Skeletal muscle tissue (tissue), 4 donors: ENCODE measurements around the gene ST7. TPM values are rescaled to one million over a fixed set of nuclear protein-coding genes. Genes with fewer than 3 reads are reported as not detected.

Experiments
- H3K27ac ChIP-seq: one replicate; pipeline ENCODE4 v1.7.0; 2013; ENCODE audit warnings: mild to moderate bottlenecking, low read depth, low read length, inconsistent platforms
- H3K27me3 ChIP-seq, 3 donors: one replicate each; pipeline ENCODE4 v1.7.0; 2013; ENCODE audit warnings: low read length in 3 of 3; ENCODE audit not compliant: control insufficient read depth in 3 of 3, insufficient read depth in 3 of 3
- H3K36me3 ChIP-seq, 3 donors: one replicate each; pipeline ENCODE4 v1.7.0; 2013; ENCODE audit warnings: low read length in 3 of 3; ENCODE audit not compliant: control insufficient read depth in 3 of 3, insufficient read depth in 3 of 3
- H3K4me1 ChIP-seq, 3 donors: one replicate each; pipeline ENCODE4 v1.7.0; 2013; ENCODE audit warnings: low read length in 3 of 3, mild to moderate bottlenecking in 3 of 3; ENCODE audit not compliant: control insufficient read depth in 3 of 3, insufficient read depth in 3 of 3
- H3K4me3 ChIP-seq, 3 donors: one replicate each; pipeline ENCODE4 v1.7.0; 2013; ENCODE audit warnings: low read length in 3 of 3
- H3K9ac ChIP-seq, 3 donors: one replicate each; pipeline ENCODE4 v1.7.0; 2013; ENCODE audit warnings: low read length in 3 of 3, mild to moderate bottlenecking in 3 of 3, moderate library complexity in 2 of 3, low read depth in 1 of 3
- H3K9me3 ChIP-seq, 3 donors: one replicate each; pipeline ENCODE4 v1.7.0; 2013; ENCODE audit warnings: low read length in 3 of 3; ENCODE audit not compliant: control insufficient read depth in 3 of 3
- total RNA-seq: library from RNA; depleted of rRNA; stranded (reverse); fragments of >200 nt; gene quantifications from one replicate; pipeline ENCODE4 v1.2.3, GENCODE V29; 2014
- donor health status: Osteomylitis.

ST7 gene
- total RNA-seq, 1 donor from 2014 or later = 23.0 TPM

DNA sequence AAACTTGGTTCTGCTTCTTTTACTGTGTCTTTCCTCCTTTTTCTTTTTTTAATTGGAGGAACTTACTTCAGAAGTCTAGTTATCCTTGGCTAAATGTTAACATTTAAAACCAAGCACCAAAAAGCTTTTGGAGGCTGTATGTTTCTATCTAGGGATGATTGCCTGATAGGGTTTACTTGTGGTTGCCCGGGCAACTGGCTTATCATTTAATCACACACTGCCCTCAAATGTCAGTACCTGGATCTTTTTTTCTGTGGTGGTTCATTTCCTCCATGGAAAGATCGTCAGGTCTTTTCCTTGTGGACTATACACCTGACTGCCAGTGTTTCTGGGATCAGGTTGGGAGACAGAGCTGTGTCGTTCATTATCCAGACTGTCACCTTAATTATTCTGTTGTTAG lies 196.4 kb downstream of the ST7 start:
- no peak overlapping the region for H3K4me3 ChIP-seq
- H3K27ac ChIP-seq = no peak overlapping the region
- no peaks in the 10 kb centered on the region for H3K9me3 ChIP-seq
- no peak overlapping the region for H3K9ac ChIP-seq
- no peaks in the 10 kb centered on the region for H3K36me3 ChIP-seq
- no peaks in the 10 kb centered on the region for H3K27me3 ChIP-seq
- H3K4me1 ChIP-seq = peaks cover 0 to 15% (median 6%) of the 10 kb centered on the region in 3 donors

DNA sequence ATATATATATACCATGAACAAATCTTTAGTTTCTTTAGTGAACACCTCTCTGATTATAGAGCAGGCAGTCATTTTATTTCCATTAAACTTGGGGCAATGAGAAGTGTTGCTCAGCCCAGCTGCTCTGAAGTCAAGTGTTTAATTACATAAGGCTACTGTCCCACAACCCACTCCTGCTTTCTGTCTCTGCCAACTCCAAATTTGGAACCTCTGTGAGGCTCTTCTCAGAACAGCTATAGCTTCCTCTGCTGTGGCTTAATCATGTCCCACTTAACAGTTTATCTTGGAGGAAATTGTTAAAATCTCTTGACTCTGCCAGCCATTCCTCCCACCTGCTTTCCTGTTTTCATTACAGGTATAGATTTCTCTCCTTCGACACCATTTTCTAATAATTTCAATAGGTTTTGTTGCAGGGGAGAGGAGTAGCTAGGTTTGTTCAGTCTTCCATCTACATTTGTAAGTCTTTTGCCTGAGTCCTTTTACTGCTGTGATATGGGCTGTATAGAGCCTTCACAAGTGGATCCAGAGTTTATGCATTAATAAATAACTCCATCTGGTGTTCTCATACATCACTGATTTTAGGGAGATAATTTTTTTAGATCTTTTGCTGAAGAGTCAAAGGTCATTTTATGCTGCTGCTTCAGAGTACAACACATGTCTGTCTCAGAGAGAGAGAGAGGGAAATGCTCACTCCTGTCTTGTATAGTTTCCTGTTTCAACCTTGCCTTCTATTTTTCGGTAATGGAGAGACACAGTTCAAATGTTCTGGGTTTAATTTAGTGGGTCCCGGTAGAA lies 199.1 kb downstream of the ST7 start:
- Histone ChIP-seq H3K9me3 (no peaks in the 10 kb centered on the region), H3K4me3 (no peak overlapping the region), H3K4me1 (peaks cover 8 to 32% (median 17%) of the 10 kb centered on the region in 3 donors), H3K27ac (no peak overlapping the region), H3K9ac (no peak overlapping the region), H3K36me3 (no peaks in the 10 kb centered on the region), H3K27me3 (no peaks in the 10 kb centered on the region)

- H3K36me3 ChIP-seq = no peaks in the 10 kb centered on the region
- H3K4me3 ChIP-seq = no peak overlapping the region
- H3K9ac ChIP-seq = no peak overlapping the region
- no peaks in the 10 kb centered on the region for H3K9me3 ChIP-seq
- peaks cover 8 to 35% (median 20%) of the 10 kb centered on the region in 3 donors for H3K4me1 ChIP-seq
- H3K27ac ChIP-seq = no peak overlapping the region
- H3K27me3 ChIP-seq = no peaks in the 10 kb centered on the region
Measured at GRCh38 chr7:117153016-117153545, 199.8 kb downstream of the ST7 start.

GRCh38 chr7:117154721-117155120 lies 201.4 kb downstream of the ST7 start:
- H3K4me3 ChIP-seq = no peak overlapping the region
- no peaks in the 10 kb centered on the region for H3K27me3 ChIP-seq
- H3K4me1 ChIP-seq = peaks cover 8 to 35% (median 20%) of the 10 kb centered on the region in 3 donors
- no peaks in the 10 kb centered on the region for H3K36me3 ChIP-seq
- no peaks in the 10 kb centered on the region for H3K9me3 ChIP-seq
- H3K27ac ChIP-seq = peak overlapping the region; percentile 9
- no peak overlapping the region for H3K9ac ChIP-seq

DNA sequence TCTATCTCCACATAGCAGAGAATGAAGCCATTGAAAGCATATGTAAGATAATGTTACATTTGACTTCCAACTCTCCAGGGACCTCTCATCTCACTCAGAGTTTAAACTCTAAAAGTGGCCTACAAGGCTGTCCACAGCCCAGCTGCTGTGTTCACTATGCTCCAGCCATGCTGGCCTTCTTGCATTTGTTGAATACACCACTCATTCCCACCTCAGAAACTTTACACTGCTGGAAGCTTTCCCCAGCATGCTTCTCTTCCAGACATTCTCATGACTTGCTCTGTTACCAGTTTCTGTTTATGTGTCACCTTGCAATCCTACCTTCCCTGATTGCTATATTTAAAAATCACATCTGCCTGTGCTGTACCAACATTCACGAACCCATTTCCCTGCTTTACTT lies 202.4 kb downstream of the ST7 start:
- peak overlapping the region; percentile 9 for H3K27ac ChIP-seq
- H3K27me3 ChIP-seq = no peaks in the 10 kb centered on the region
- H3K9me3 ChIP-seq = no peaks in the 10 kb centered on the region
- H3K9ac ChIP-seq = no peak overlapping the region
- peaks cover 8 to 35% (median 20%) of the 10 kb centered on the region in 3 donors for H3K4me1 ChIP-seq
- H3K4me3 ChIP-seq = no peak overlapping the region
- no peaks in the 10 kb centered on the region for H3K36me3 ChIP-seq

- Histone ChIP-seq H3K27me3 (no peaks in the 10 kb centered on the region), H3K9ac (no peak overlapping the region), H3K27ac (peak overlapping the region; percentile 9), H3K9me3 (no peaks in the 10 kb centered on the region), H3K36me3 (no peaks in the 10 kb centered on the region), H3K4me1 (peaks cover 8 to 32% (median 16%) of the 10 kb centered on the region in 3 donors), H3K4me3 (no peak overlapping the region)
Measured at GRCh38 chr7:117157241-117158209, 204.2 kb downstream of the ST7 start.

DNA sequence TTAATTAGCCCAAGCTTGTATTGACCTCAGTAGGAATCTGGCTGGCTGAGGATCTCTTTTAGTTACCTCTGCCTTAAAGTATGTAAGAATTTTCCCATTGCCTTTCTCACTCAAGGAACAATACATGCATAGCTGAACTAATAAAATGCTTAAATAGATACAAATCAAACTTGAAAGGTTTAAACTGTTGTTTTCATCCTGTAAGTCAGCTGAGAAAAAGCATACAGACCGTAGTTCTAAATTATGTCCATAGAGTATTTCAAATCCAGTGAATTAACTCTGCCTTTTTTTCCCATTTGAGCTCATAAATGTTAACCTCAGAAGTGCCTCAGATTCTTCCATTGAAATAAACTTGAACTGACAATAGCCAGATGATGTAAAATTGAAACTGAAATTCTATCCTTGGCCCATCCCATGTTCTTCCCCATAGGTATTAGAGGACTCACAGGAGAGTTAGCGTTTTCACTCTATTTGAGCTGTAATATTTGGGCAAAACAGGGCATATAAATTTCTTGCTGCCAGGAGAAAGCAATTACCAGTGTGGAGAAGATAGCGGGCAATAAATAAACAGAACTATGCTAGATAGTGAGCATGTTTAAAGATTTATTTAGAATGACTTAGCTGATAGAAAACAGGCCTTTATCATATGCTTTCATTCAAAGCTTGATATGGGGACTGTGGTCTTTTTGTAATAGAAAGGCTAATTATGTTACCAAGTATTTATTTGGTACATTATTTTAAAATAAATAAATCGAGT lies 205.8 kb downstream of the ST7 start:
- H3K9ac ChIP-seq = no peak overlapping the region
- H3K27me3 ChIP-seq = no peaks in the 10 kb centered on the region
- no peak overlapping the region for H3K27ac ChIP-seq
- no peak overlapping the region for H3K4me3 ChIP-seq
- H3K4me1 ChIP-seq = peaks cover 8 to 25% (median 16%) of the 10 kb centered on the region in 3 donors
- no peaks in the 10 kb centered on the region for H3K9me3 ChIP-seq
- H3K36me3 ChIP-seq = no peaks in the 10 kb centered on the region

DNA sequence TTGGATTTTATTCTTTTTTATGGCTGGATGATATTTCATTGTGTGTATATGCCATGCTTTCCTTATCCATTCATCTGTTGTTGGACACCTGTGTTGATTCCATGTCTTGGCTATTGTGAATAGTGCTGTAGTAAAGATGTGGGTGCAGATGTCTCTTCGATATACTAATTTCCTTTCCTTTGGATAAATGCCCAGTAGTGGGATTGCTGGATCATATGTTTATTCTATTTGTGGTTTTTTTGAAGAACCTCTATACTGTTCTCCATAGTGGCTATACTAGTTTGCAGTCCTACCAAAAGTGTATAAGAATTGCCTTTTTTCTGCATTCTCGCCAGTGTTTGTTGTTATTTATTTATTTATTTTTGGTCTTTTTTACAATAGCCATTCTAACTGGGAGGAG lies 209.8 kb downstream of the ST7 start:
- Histone ChIP-seq H3K4me3 (no peak overlapping the region), H3K4me1 (peaks cover 0 to 4% (median 0%) of the 10 kb centered on the region in 3 donors), H3K27me3 (no peaks in the 10 kb centered on the region), H3K27ac (no peak overlapping the region), H3K9me3 (no peaks in the 10 kb centered on the region), H3K36me3 (no peaks in the 10 kb centered on the region), H3K9ac (no peak overlapping the region)

DNA sequence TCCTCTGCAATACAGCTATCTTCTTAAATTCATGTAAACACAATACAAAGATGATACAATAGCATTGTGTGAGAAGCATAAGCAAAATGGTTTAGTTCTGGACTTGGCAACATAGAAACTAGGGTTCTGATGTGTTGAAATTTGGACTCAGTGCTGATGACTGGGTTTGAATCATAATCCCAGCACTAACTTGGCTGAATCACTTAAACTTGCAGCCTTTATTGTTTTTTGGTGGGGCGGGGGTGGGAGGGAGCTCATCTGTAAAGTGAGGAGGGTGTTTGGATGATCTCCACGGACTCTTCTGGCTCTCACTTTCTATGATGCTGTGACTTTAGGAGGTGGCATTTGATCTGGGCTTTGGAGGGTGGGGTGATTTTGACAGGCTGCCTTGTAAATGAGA lies 211.3 kb downstream of the ST7 start:
- H3K27me3 ChIP-seq = no peaks in the 10 kb centered on the region
- no peaks in the 10 kb centered on the region for H3K36me3 ChIP-seq
- H3K9me3 ChIP-seq = no peaks in the 10 kb centered on the region
- H3K9ac ChIP-seq = no peak overlapping the region
- H3K4me3 ChIP-seq = no peak overlapping the region
- peaks cover 0 to 4% (median 0%) of the 10 kb centered on the region in 3 donors for H3K4me1 ChIP-seq
- H3K27ac ChIP-seq = no peak overlapping the region
